Ovary (tissue), 9 donors: Measurements from ENCODE around the gene HEMGN. TPM values are rescaled to one million over a fixed set of nuclear protein-coding genes. Genes with fewer than 3 reads are reported as not detected.

Experiments used
- DNase-seq, 5 donors: peaks; one replicate each; pipeline ENCODE4 v3.0.0-alpha.2; 2019 to 2020
- H3K27ac ChIP-seq, 2 donors: fragments of 200-600 bp; one replicate each; pipeline versions ENCODE4 v1.5.1 to v1.8.0; 2019 to 2022
- H3K27me3 ChIP-seq: fragments of 200-600 bp; one replicate; pipeline ENCODE4 v1.8.0; 2022
- H3K36me3 ChIP-seq: fragments of 200-600 bp; sonication (generic); one replicate; pipeline ENCODE4 v1.5.1; 2019
- H3K4me1 ChIP-seq: one replicate; pipeline ENCODE4 v1.8.1; 2013; ENCODE audit warnings: mild to moderate bottlenecking, moderate library complexity; ENCODE audit not compliant: insufficient read depth
- H3K4me3 ChIP-seq: fragments of 200-600 bp; sonication (generic); one replicate; pipeline ENCODE4 v1.5.1; 2017
- H3K9me3 ChIP-seq, 2 donors: fragments of 200-600 bp in 1 of 2; sonication (generic) in 1 of 2; one replicate each; pipeline versions ENCODE4 v1.5.1 to v1.8.1; 2013 to 2019; ENCODE audit warnings: mild to moderate bottlenecking in 1 of 2, moderate library complexity in 1 of 2
- EP300 ChIP-seq: sonication (generic); formaldehyde crosslinking; IDR thresholded peaks from one replicate; pipeline ENCODE4 v1.6.1; 2017; ENCODE audit warnings: antibody characterized with exemption
- POLR2A ChIP-seq: fragments of 450-650 bp; IDR thresholded peaks from one replicate; pipeline ENCODE4 v1.6.1; 2017; ENCODE audit warnings: antibody characterized with exemption, mild to moderate bottlenecking, moderate library complexity
- WGBS, 3 donors: extraction: QIAGEN DNeasy Blood & Tissue Kit in 1 of 3; methylation state at CpG; one replicate each; pipeline versions ENCODE4 v1.1.5 to v1.1.7; 2013 to 2017; 5-methylcytosine and 5-hydroxymethylcytosine counted together
- intact Hi-C, 4 donors: fragments of 100-400 bp; cut with DNase I; formaldehyde crosslinking; loops; one replicate each; pipeline versions ENCODE4 v1.11.0 to v1.15.1; 2022 to 2023
- polyA plus RNA-seq, 2 donors: library from polyadenylated mRNA; stranded (reverse); fragments of 200-250 nt in 1 of 2; fragments of 350-450 nt in 1 of 2; fragmentation: Illumina TruSeq in 1 of 2; extraction: RNeasy Lipid Tissue Mini Kit (QIAGEN cat#74804) in 1 of 2; gene quantifications; one replicate each; pipeline ENCODE4 v1.2.3, GENCODE V29; 2013 to 2014
- total RNA-seq, 7 donors: library from RNA; depleted of rRNA in 2 of 7; stranded (reverse); fragments of >200 nt in 2 of 7; fragmentation: NEBNext Ultra II Directional in 3 of 7; extraction: Animal tissue kit (Norgen Biotek cat#: 25700) in 3 of 7; gene quantifications; one replicate each; pipeline versions ENCODE4 v1.1.0 to v1.2.4, GENCODE V29; 2016 to 2023
- TF ChIP-seq, protein P1 (sequence below), 3 donors: fragments of 450-650 bp in 2 of 3; fragments of 200-600 bp in 1 of 3; IDR thresholded peaks; one replicate each; pipeline versions ENCODE4 v1.5.1 to v1.8.0; 2016 to 2022; ENCODE audit warnings: antibody characterized with exemption in 3 of 3, mild to moderate bottlenecking in 1 of 3
- donor health status: DM: no; HTN: no; CAD: no; lungs with moderate emphysema.
- donor health status: DM: no; HTN: no; CAD: no.
- donor health status: Bipolar disorder and iron deficiency.
- donor health status: DM: yes; HTN: yes; CAD: no.
- donor health status: DM: no; HTN: no; CAD: no.
- donor health status: DM: yes; HTN: yes; CAD: no.

The HEMGN gene
- total and polyA plus RNA-seq, 9 donors = 0.10 to 0.53 TPM; not detected in 7

DNA sequence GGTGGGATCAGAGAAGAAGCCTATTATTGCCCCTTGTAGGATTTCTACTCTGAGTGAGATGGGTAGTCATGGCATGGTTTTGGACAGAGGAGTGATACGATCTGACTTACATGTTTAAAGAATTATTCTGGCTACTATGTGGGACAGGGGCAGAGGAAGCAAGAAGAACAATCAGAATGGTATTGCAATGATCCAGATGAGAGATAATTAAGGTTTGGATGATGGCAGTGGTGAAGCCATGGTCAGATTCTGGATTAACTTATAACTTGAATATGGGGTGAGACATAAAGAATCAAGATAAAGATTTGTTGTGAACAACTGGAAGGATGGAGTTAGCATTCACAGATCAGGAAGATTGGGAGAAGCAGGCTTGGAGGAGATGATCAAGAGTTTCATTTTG lies 3.4 kb upstream of the HEMGN start:
- TF ChIP-seq, protein P1, sequence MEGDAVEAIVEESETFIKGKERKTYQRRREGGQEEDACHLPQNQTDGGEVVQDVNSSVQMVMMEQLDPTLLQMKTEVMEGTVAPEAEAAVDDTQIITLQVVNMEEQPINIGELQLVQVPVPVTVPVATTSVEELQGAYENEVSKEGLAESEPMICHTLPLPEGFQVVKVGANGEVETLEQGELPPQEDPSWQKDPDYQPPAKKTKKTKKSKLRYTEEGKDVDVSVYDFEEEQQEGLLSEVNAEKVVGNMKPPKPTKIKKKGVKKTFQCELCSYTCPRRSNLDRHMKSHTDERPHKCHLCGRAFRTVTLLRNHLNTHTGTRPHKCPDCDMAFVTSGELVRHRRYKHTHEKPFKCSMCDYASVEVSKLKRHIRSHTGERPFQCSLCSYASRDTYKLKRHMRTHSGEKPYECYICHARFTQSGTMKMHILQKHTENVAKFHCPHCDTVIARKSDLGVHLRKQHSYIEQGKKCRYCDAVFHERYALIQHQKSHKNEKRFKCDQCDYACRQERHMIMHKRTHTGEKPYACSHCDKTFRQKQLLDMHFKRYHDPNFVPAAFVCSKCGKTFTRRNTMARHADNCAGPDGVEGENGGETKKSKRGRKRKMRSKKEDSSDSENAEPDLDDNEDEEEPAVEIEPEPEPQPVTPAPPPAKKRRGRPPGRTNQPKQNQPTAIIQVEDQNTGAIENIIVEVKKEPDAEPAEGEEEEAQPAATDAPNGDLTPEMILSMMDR (IDR thresholded peaks at IDR 0.05) = no peak
- TF ChIP-seq EP300 = no peak
- TF ChIP-seq POLR2A = no peak
- H3K27me3 ChIP-seq = no peaks in the 10 kb centered on the region
- no peaks in the 10 kb centered on the region for H3K36me3 ChIP-seq
- intact Hi-C loops = no loop called here
- no peak overlapping the region for H3K27ac ChIP-seq
- no peaks in the 10 kb centered on the region for H3K4me1 ChIP-seq
- H3K4me3 ChIP-seq = no peak overlapping the region
- no peak for DNase-seq
- WGBS, 3 donors = 71 to 78% (median 76%) methylated on average over 1 of the region's 1 CpG
- no peaks in the 10 kb centered on the region for H3K9me3 ChIP-seq

DNA sequence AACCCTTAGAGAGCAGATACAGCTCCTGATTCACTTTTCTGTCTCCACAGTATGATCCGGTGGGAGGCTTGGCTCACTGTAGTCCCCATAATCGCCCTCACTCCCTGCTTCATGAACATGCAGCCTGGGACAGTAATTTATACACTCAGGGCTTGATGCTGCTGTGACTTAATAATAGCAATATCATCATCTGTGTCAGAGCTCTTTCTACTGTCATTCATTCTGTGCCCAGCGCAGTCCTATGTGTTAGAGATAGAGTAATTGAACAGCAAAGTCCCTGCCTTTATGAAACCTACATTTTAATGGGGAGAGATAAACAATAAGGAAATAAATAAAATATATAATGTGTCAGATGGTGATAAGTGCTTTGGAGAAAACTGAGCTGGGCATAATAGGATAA lies 2.8 kb upstream of the HEMGN start:
- WGBS, 3 donors = 52 to 62% (median 53%) methylated on average over 3 of the region's 3 CpGs
- Histone ChIP-seq H3K27me3 (no peaks in the 10 kb centered on the region), H3K36me3 (no peaks in the 10 kb centered on the region), H3K9me3 (no peaks in the 10 kb centered on the region), H3K4me1 (no peaks in the 10 kb centered on the region), H3K4me3 (no peak overlapping the region), H3K27ac (no peak overlapping the region)
- intact Hi-C loops = no loop called here
- no peak for DNase-seq
- TF ChIP-seq EP300 (no peak), POLR2A (no peak)
- TF ChIP-seq, protein P1 (IDR thresholded peaks at IDR 0.05) = no peak

DNA sequence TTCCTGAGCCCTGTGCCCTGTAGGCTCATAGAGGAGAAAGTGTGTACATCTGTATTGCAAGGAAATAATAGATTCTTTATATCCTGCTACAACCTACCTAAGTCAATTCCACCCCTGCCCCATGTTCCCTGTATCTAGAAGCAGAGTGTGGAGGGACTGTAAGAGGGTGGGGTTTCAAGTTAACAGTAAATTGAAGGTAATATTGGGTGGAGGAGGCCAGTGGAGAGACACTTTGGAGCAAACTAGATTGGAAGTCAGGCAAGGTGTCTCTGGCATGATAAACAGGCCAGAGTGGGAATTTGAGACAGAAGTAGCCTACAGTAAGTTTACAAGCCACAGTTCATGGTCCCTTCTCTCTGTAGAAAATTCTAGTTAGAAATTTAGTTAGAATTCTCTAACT lies 2.3 kb upstream of the HEMGN start:
- TF ChIP-seq, protein P1 (IDR thresholded peaks at IDR 0.05) = no peak

DNA sequence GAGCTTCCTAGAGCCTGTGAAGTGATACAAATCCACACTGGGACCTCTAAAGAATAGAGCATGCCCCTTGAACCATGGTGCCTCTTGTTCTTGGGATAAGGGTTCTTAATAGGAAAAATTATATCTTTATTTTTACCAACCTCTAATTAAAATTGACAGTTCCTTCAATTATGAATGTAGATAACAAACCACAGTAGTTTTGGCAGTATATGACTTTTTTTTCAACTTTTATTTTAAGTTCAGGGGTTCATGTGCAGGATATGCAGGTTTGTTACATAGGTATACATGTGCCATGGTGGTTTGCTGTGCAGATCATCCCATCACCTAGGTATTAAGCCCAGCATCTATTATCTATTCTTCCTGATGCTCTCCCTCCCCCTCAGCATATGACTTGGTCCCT lies 974 bp downstream of the HEMGN start:
- Histone ChIP-seq H3K4me3 (no peak overlapping the region), H3K4me1 (no peaks in the 10 kb centered on the region), H3K9me3 (no peaks in the 10 kb centered on the region), H3K27ac (no peak overlapping the region), H3K27me3 (no peaks in the 10 kb centered on the region), H3K36me3 (no peaks in the 10 kb centered on the region)
- no peak for TF ChIP-seq POLR2A
- TF ChIP-seq EP300 = no peak
- TF ChIP-seq, protein P1 (IDR thresholded peaks at IDR 0.05) = no peak
- DNase-seq = no peak
- intact Hi-C loops = no loop called here

More for the DNA sequence above, 2.3 kb upstream of the HEMGN start:
- H3K27me3 ChIP-seq = no peaks in the 10 kb centered on the region
- no peaks in the 10 kb centered on the region for H3K9me3 ChIP-seq
- DNase-seq = no peak
- H3K36me3 ChIP-seq = no peaks in the 10 kb centered on the region
- no peak overlapping the region for H3K4me3 ChIP-seq
- H3K27ac ChIP-seq = no peak overlapping the region
- no peaks in the 10 kb centered on the region for H3K4me1 ChIP-seq
- intact Hi-C loops = no loop called here

DNA sequence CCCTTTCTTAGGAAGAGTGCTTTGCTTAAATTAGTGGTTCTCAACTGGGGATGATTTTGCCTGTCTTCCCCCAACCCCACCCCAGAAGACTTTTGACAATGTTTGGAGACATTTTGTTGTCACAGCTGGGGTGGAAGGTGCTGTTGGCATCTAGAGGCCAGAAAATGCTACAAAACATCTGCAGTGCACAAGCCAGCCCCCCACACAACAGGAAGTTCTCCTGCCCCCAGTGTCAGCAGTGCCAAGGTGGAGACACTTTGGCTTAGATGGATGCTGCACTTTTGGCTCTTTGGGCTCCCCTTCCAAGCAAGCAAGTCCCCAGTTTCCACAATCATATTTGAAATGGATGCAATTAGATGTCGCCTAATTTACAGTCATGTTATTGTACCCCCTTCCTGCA lies 2.7 kb downstream of the HEMGN start:
- WGBS, 3 donors = 52 to 74% (median 67%) methylated on average over 1 of the region's 1 CpG
- no peak for TF ChIP-seq EP300
- H3K36me3 ChIP-seq = no peaks in the 10 kb centered on the region
- no peaks in the 10 kb centered on the region for H3K27me3 ChIP-seq
- DNase-seq = no peak
- intact Hi-C loops = no loop called here
- no peak overlapping the region for H3K4me3 ChIP-seq
- H3K27ac ChIP-seq = no peak overlapping the region
- H3K4me1 ChIP-seq = no peaks in the 10 kb centered on the region
- H3K9me3 ChIP-seq = no peaks in the 10 kb centered on the region
